ENCODE results near the gene SPNS3. TPM values are rescaled to one million over a fixed set of nuclear protein-coding genes. Genes with fewer than 3 reads are reported as not detected.

Gene SPNS3
- total and polyA plus RNA-seq, 2 of the 4 experiments (the other 2 are of a cell fraction) = 0.18 TPM; not detected in 1

DNA sequence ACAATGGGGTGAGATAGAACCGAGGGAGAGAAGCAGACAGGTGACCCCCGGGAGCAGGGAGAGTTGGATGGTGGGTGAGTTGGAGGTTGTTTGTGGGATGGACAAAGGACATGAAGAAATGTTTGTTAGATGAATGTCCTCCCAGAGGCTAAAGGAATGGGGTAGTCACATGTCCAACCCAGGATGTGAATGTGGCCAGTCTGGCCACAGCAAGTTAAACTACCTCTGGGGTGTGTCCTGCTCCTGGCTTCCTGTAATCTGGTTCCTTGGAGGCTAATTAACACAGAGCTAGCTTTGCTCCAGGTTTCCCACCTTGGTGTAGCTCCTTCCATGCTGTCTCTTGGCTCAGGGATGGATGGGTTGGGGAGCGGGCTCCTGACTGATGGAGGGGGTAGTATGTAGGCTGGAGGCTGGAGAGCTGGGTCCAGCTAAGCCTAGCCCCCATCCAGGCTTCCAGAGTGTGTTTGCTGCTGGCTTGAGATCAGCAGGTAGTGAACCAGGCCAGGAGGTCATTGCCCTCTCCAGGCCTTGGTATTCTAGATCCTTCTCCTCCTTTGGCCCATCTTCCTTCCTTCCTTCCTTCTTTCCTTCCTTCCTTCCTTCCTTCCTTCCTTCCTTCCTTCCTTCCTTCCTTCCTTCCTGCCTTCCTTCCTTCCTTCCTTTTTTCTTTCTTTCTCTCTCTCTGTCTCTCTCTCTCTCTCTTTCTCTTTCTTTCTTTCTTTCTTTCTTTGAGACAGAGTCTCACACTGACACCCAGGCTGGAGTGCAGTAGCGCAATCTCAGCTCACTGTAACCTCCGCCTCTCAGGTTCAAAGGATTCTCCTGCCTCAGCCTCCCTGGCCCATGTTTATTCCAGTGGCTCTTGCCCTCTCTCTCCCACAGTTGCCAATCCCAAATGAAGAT, 39.3 kb upstream of the SPNS3 start:
- H4K91ac ChIP-seq (ENCODE audit: insufficient read depth, low read depth, low read length) = no peak overlapping the region
- in situ Hi-C loops (cut with MboI; ENCODE audit: low sequenced_read_pairs) (no loop called here), intact Hi-C loops (cut with micrococcal nuclease) (no loop called here), dilution Hi-C loops (cut with HindIII; ENCODE audit: low sequenced_read_pairs, unreplicated experiment) (no loop called here)
- H3K27ac ChIP-seq (ENCODE audit: insufficient read depth, low read length) = no peak overlapping the region
- H3K9ac ChIP-seq (ENCODE audit: low read depth, low read length) = no peak overlapping the region
- H2BK15ac ChIP-seq (ENCODE audit: low read depth, low read length) = no peak overlapping the region
- no peaks in the 10 kb centered on the region for H3K36me3 ChIP-seq (ENCODE audit: control insufficient read depth, insufficient read depth, low read length)
- no peaks in the 10 kb centered on the region for H3K9me1 ChIP-seq (ENCODE audit: insufficient read depth, low read length)
- no peak overlapping the region for H2AFZ ChIP-seq (replicated peaks; ENCODE audit: low read length, poor library complexity)
- no peak overlapping the region for H2BK120ac ChIP-seq (ENCODE audit: low read depth, low read length)
- CTCF ChIA-PET = no interaction called here
- no peaks in the 10 kb centered on the region for H3K79me1 ChIP-seq (ENCODE audit: low read depth in 1 of 2, low read length in 2 of 2)
- no peak overlapping the region for H2BK20ac ChIP-seq (ENCODE audit: low read depth, low read length)
- no peak overlapping the region for H3K4me2 ChIP-seq (ENCODE audit: low read depth, low read length)
- H3K18ac ChIP-seq (ENCODE audit: low read depth, low read length) = no peak overlapping the region
- no peak overlapping the region for H3K4ac ChIP-seq (ENCODE audit: low read depth, low read length)
- no peak overlapping the region for H2AK5ac ChIP-seq (ENCODE audit: low read depth, low read length)
- TF ChIP-seq CEBPB (IDR thresholded peaks at IDR 0.05; ENCODE audit: low read depth, low read length) = no peak
- TF ChIP-seq POLR2A (IDR thresholded peaks at IDR 0.05; ENCODE audit: low read depth, low read length) = no peak
- TF ChIP-seq RAD21 (IDR thresholded peaks at IDR 0.05; ENCODE audit: low read length) = no peak
- no peak for TF ChIP-seq MXI1 (IDR thresholded peaks at IDR 0.05; ENCODE audit: borderline replicate concordance, low read depth, low read length)
- TF ChIP-seq, protein P1, sequence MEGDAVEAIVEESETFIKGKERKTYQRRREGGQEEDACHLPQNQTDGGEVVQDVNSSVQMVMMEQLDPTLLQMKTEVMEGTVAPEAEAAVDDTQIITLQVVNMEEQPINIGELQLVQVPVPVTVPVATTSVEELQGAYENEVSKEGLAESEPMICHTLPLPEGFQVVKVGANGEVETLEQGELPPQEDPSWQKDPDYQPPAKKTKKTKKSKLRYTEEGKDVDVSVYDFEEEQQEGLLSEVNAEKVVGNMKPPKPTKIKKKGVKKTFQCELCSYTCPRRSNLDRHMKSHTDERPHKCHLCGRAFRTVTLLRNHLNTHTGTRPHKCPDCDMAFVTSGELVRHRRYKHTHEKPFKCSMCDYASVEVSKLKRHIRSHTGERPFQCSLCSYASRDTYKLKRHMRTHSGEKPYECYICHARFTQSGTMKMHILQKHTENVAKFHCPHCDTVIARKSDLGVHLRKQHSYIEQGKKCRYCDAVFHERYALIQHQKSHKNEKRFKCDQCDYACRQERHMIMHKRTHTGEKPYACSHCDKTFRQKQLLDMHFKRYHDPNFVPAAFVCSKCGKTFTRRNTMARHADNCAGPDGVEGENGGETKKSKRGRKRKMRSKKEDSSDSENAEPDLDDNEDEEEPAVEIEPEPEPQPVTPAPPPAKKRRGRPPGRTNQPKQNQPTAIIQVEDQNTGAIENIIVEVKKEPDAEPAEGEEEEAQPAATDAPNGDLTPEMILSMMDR (conservative IDR thresholded peaks at IDR 0.05; ENCODE audit: low read depth, low read length) = no peak
- no peak for TF ChIP-seq CHD1 (IDR thresholded peaks at IDR 0.05; ENCODE audit: low read depth, low read length)
- no peak for TF ChIP-seq MAZ (IDR thresholded peaks at IDR 0.05; ENCODE audit: borderline replicate concordance, low read depth, low read length)
- TF ChIP-seq BHLHE40 (IDR thresholded peaks at IDR 0.05; ENCODE audit: low read depth, low read length) = no peak
- no peak for TF ChIP-seq MAFK (IDR thresholded peaks at IDR 0.05; ENCODE audit: low read depth, low read length)
- no peak for TF ChIP-seq SMC3 (IDR thresholded peaks at IDR 0.05; ENCODE audit: low read depth, low read length)
- H4K8ac ChIP-seq (ENCODE audit: low read depth in 2 of 2, low read length in 2 of 2) = no peak overlapping the region
- H3K9me3 ChIP-seq (ENCODE audit: control insufficient read depth, insufficient read depth, low read length) = no peaks in the 10 kb centered on the region
- H3K14ac ChIP-seq (replicated peaks; ENCODE audit: low read depth, low read length) = no peak overlapping the region; the same call in 1 of the 2 replicates
- 93% methylated on average over 2 of the region's 5 CpGs; no CpG with 5 or more reads in 1 of the 2 experiments for WGBS, 2 experiments (ENCODE audit: extremely low coverage in 2 of 2, insufficient read length in 1 of 2)
- ATAC-seq (ENCODE audit: low read depth) = no peak
- no peak overlapping the region for H4K5ac ChIP-seq (ENCODE audit: low read depth, low read length)
- H3K4me3 ChIP-seq (ENCODE audit: insufficient read depth, low read depth, low read length) = no peak overlapping the region
- H4K20me1 ChIP-seq (ENCODE audit: insufficient read depth, low read length) = no peaks in the 10 kb centered on the region
- peaks cover 4% of the 10 kb centered on the region; the same call in 1 of the 2 replicates for H3K27me3 ChIP-seq (ENCODE audit: control insufficient read depth, insufficient read depth, low read length)
- H2BK5ac ChIP-seq (ENCODE audit: low read depth, low read length, poor library complexity, severe bottlenecking) = no peak overlapping the region
- no peak for DNase-seq
- POLR2A ChIA-PET (ENCODE audit: unreplicated experiment) = no interaction called here
- no peak overlapping the region for H2AK9ac ChIP-seq (replicated peaks; ENCODE audit: low read depth, low read length, poor library complexity)
- H3K23ac ChIP-seq (ENCODE audit: low read depth, low read length) = no peak overlapping the region
- no peaks in the 10 kb centered on the region for H3K4me1 ChIP-seq (ENCODE audit: control insufficient read depth, insufficient read depth, low read length)
- no TSS peak for BruUV-seq (replicated peaks)
- H3K56ac ChIP-seq (ENCODE audit: extremely low read depth, insufficient read depth, low read length) = no peak overlapping the region

Measured in IMR-90 (cell line).